Limb (tissue), 2 donors: ENCODE measurements around the gene FBLN7.

Experiments
- DNase-seq, 2 donors: peaks; one replicate each; pipeline ENCODE4 v3.0.0-alpha.2; 2016; ENCODE audit errors: extremely low spot score in 2 of 2

FBLN7 gene

DNA sequence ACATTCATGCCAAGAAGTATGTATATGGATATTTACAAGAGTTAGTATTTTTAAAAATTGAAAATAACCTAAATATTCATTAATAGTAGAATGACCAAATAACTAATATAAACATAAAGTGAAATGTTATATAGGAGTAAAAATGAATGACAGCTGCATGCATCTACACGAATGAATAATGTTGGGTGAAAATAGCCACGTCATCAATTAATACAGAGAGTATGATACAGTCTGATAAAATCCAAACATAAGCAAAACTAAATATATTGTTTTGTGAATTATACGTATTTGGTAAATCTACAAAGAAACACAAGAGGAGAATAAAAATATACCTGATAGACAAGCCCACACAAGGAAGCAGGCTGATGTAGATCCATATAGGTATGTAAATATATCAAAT, 92.2 kb downstream of the FBLN7 start:
- DNase-seq = no peak
